DOHH2 (cell line): ENCODE results near the gene CCN5.

Source experiments
- H3F3A ChIP-seq: fragments of 200-600 bp; sonication (generic), shearing (Covaris generic); 2 replicates; pipeline ENCODE4 v1.6.0; 2016; ENCODE audit warnings: antibody characterized with exemption, mild to moderate bottlenecking; ENCODE audit not compliant: control insufficient read depth, insufficient read depth
- H3K27ac ChIP-seq: fragments of 200-600 bp; sonication (generic); 2 replicates; pipeline ENCODE4 v1.5.1; 2014; ENCODE audit warnings: low read depth, mild to moderate bottlenecking, low read length, moderate library complexity
- H3K27me3 ChIP-seq: fragments of 200-600 bp; sonication (generic); 2 replicates; pipeline ENCODE4 v1.6.1; 2014; ENCODE audit warnings: mild to moderate bottlenecking, low read length, mixed read lengths; ENCODE audit not compliant: control insufficient read depth
- H3K36me3 ChIP-seq: fragments of 200-600 bp; sonication (generic); 2 replicates; pipeline ENCODE4 v1.6.1; 2014; ENCODE audit warnings: mild to moderate bottlenecking, low read length, moderate library complexity, mixed read lengths; ENCODE audit not compliant: control insufficient read depth
- H3K4me1 ChIP-seq: fragments of 200-600 bp; sonication (generic); 2 replicates; pipeline ENCODE4 v1.6.1; 2014; ENCODE audit warnings: mild to moderate bottlenecking, low read length, mixed read lengths; ENCODE audit not compliant: control insufficient read depth
- H3K4me2 ChIP-seq: fragments of 200-600 bp; sonication (generic); 2 replicates; pipeline ENCODE4 v1.6.0; 2014; ENCODE audit warnings: mild to moderate bottlenecking, low read length, moderate library complexity
- H3K4me3 ChIP-seq: fragments of 200-600 bp; sonication (generic); 2 replicates; pipeline ENCODE4 v1.5.1; 2014; ENCODE audit warnings: mild to moderate bottlenecking, low read length, mixed read lengths
- H3K79me2 ChIP-seq: fragments of 200-600 bp; sonication (generic); 2 replicates; pipeline ENCODE4 v1.6.1; 2014; ENCODE audit warnings: mild to moderate bottlenecking, low read length, mixed read lengths; ENCODE audit not compliant: control insufficient read depth
- H3K9me2 ChIP-seq: fragments of 200-600 bp; sonication (generic); replicated peaks from 2 replicates; pipeline ENCODE4 v1.6.1; 2014; ENCODE audit warnings: mild to moderate bottlenecking, low read length, mixed read lengths; ENCODE audit not compliant: control insufficient read depth
- H3K9me3 ChIP-seq: fragments of 200-600 bp; sonication (generic); 2 replicates; pipeline ENCODE4 v1.6.1; 2014; ENCODE audit warnings: antibody characterized with exemption, low read length, mixed read lengths; ENCODE audit not compliant: control insufficient read depth, insufficient read depth
- H4K20me1 ChIP-seq: fragments of 200-600 bp; sonication (generic); 2 replicates; pipeline ENCODE4 v1.6.0; 2014; ENCODE audit warnings: low read depth, mild to moderate bottlenecking, antibody characterized with exemption, low read length, moderate library complexity; ENCODE audit not compliant: control insufficient read depth, insufficient read depth
- EZH2phosphoT487 ChIP-seq: fragments of 200-600 bp; sonication (generic); IDR thresholded peaks from 2 replicates; pipeline ENCODE4 v1.6.1; 2017; ENCODE audit warnings: borderline replicate concordance, mild to moderate bottlenecking, antibody characterized with exemption, low read length, moderate library complexity, mixed read lengths
- TF ChIP-seq, protein P1 (sequence below): fragments of 200-600 bp; sonication (generic); IDR thresholded peaks from one replicate; pipeline ENCODE4 v1.5.1; 2014; ENCODE audit warnings: antibody characterized with exemption, mild to moderate bottlenecking, low read depth, low read length; ENCODE audit not compliant: poor library complexity, severe bottlenecking

Gene CCN5

GRCh38 chr20:44720997-44721784 lies 6.0 kb downstream of the CCN5 start:
- Histone ChIP-seq H3K4me2 (no peak overlapping the region), H4K20me1 (no peaks in the 10 kb centered on the region), H3F3A (no peaks in the 10 kb centered on the region), H3K9me3 (no peaks in the 10 kb centered on the region), H3K79me2 (no peaks in the 10 kb centered on the region), H3K4me3 (no peak overlapping the region), H3K27ac (no peak overlapping the region), H3K36me3 (no peaks in the 10 kb centered on the region), H3K4me1 (no peaks in the 10 kb centered on the region), H3K27me3 (no peaks in the 10 kb centered on the region), H3K9me2 (no peaks in the 10 kb centered on the region)
- TF ChIP-seq EZH2phosphoT487, result no peak
- TF ChIP-seq, protein P1, sequence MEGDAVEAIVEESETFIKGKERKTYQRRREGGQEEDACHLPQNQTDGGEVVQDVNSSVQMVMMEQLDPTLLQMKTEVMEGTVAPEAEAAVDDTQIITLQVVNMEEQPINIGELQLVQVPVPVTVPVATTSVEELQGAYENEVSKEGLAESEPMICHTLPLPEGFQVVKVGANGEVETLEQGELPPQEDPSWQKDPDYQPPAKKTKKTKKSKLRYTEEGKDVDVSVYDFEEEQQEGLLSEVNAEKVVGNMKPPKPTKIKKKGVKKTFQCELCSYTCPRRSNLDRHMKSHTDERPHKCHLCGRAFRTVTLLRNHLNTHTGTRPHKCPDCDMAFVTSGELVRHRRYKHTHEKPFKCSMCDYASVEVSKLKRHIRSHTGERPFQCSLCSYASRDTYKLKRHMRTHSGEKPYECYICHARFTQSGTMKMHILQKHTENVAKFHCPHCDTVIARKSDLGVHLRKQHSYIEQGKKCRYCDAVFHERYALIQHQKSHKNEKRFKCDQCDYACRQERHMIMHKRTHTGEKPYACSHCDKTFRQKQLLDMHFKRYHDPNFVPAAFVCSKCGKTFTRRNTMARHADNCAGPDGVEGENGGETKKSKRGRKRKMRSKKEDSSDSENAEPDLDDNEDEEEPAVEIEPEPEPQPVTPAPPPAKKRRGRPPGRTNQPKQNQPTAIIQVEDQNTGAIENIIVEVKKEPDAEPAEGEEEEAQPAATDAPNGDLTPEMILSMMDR, result no peak

- H3K79me2 ChIP-seq, result no peaks in the 10 kb centered on the region
Measured at GRCh38 chr20:44721785-44722054, 6.6 kb downstream of the CCN5 start.

DNA sequence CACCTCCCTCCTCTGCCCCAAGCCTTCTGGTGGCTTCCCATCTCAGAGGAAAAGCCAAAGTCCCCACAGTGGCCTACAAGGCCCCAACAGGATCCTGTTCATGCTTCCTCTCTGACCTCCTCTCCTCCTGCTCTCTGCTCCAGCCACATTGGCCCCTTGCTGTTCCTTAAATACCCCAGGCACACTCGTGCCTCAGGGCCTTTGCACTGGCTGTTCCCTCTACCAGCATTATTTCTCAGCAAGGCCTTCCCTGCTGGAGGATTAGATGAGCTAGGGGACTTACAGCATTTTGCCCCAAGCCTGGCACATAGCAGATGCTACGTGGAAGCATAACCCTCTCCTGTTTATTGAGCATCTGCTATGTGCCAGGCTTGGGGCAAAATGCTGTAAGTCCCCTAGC lies 7.8 kb downstream of the CCN5 start:
- no peak overlapping the region for H3K4me3 ChIP-seq

More at GRCh38 chr20:44721785-44722054, 6.6 kb downstream of the CCN5 start:
- Histone ChIP-seq H3K27ac (no peak overlapping the region), H3K9me3 (no peaks in the 10 kb centered on the region), H3K27me3 (no peaks in the 10 kb centered on the region), H3K4me1 (no peaks in the 10 kb centered on the region), H3K36me3 (no peaks in the 10 kb centered on the region), H3F3A (no peaks in the 10 kb centered on the region), H4K20me1 (no peaks in the 10 kb centered on the region), H3K9me2 (no peaks in the 10 kb centered on the region), H3K4me3 (no peak overlapping the region), H3K4me2 (no peak overlapping the region)
- TF ChIP-seq, protein P1, result no peak
- no peak for TF ChIP-seq EZH2phosphoT487

More for the DNA sequence above, 7.8 kb downstream of the CCN5 start:
- Histone ChIP-seq H3K27me3 (no peaks in the 10 kb centered on the region), H3K4me2 (no peak overlapping the region), H3K9me2 (no peaks in the 10 kb centered on the region), H3K79me2 (no peaks in the 10 kb centered on the region), H4K20me1 (no peaks in the 10 kb centered on the region), H3K27ac (no peak overlapping the region), H3F3A (no peaks in the 10 kb centered on the region), H3K36me3 (no peaks in the 10 kb centered on the region), H3K9me3 (no peaks in the 10 kb centered on the region), H3K4me1 (no peaks in the 10 kb centered on the region)
- TF ChIP-seq EZH2phosphoT487, result no peak
- TF ChIP-seq, protein P1, result no peak
